Caco-2 (cell line): Measurements from ENCODE around the gene TUBAL3. TPM values are rescaled to one million over a fixed set of nuclear protein-coding genes. Genes with fewer than 3 reads are reported as not detected.

ENCODE experiments used
- BruUV-seq: library from RNA; stranded (reverse); fragments of 400-500 nt; replicated peaks from 2 replicates; lab custom pipeline; 2021; lab: Mats Ljungman, UMichigan
- CTCF ChIA-PET: fragments of 300-600 bp; sonication (Branson Sonifier 250); formaldehyde crosslinking; loops from one replicate; lab custom pipeline; 2022; ENCODE audit warnings: antibody characterized with exemption; lab: Charles Lee
- POLR2A ChIA-PET: fragments of 300-600 bp; sonication (Branson Sonifier 250); formaldehyde crosslinking; loops from one replicate; lab custom pipeline; 2022; ENCODE audit warnings: antibody characterized with exemption; lab: Charles Lee
- DNase-seq, 2 experiments: peaks; one replicate each; pipeline versions ENCODE4 v3.0.0 to v3.0.0-alpha.2; 2020 to 2022
- H3K27me3 ChIP-seq: replicated peaks from 2 replicates; pipeline ENCODE4 v1.6.0; 2011; ENCODE audit warnings: low read length; ENCODE audit not compliant: control insufficient read depth, insufficient read depth
- H3K36me3 ChIP-seq: 2 replicates; pipeline ENCODE4 v1.5.1; 2011; ENCODE audit warnings: low read length; ENCODE audit not compliant: control insufficient read depth, insufficient read depth
- H3K4me1 ChIP-seq: fragments of 250-450 bp; sonication (Bioruptor Pico); 2 replicates; pipeline ENCODE4 v1.5.1; 2020; ENCODE audit warnings: mild to moderate bottlenecking
- H3K4me3 ChIP-seq: 2 replicates; pipeline ENCODE4 v1.5.1; 2011; ENCODE audit warnings: low read depth, mild to moderate bottlenecking, control low read depth, low read length
- H3K9me3 ChIP-seq: fragments of 250-450 bp; sonication (Bioruptor Pico); 2 replicates; pipeline ENCODE4 v1.5.1; 2020; ENCODE audit warnings: mild to moderate bottlenecking, moderate library complexity
- H3K27ac Mint-ChIP-seq: one replicate; pipeline ENCODE4 v1.8.0; 2022; ENCODE audit warnings: mixed read lengths; ENCODE audit not compliant: unreplicated experiment
- H3K27me3 Mint-ChIP-seq: one replicate; pipeline ENCODE4 v1.8.0; 2022; ENCODE audit warnings: mixed read lengths; ENCODE audit not compliant: insufficient read depth, unreplicated experiment
- H3K36me3 Mint-ChIP-seq: one replicate; pipeline ENCODE4 v1.8.0; 2022; ENCODE audit warnings: mild to moderate bottlenecking, mixed read lengths; ENCODE audit not compliant: insufficient read depth, unreplicated experiment
- H3K4me1 Mint-ChIP-seq: one replicate; pipeline ENCODE4 v1.8.0; 2022; ENCODE audit warnings: low read depth, mixed read lengths; ENCODE audit not compliant: unreplicated experiment
- H3K4me3 Mint-ChIP-seq: one replicate; pipeline ENCODE4 v1.8.0; 2022; ENCODE audit warnings: mild to moderate bottlenecking, moderate library complexity, mixed read lengths; ENCODE audit not compliant: unreplicated experiment
- H3K9me3 Mint-ChIP-seq: one replicate; pipeline ENCODE4 v1.8.0; 2022; ENCODE audit warnings: mixed read lengths; ENCODE audit not compliant: unreplicated experiment
- CTCF ChIP-seq, 2 experiments: fragments of 200-600 bp in 1 of 2; IDR thresholded peaks; 1 replicate in 1 of 2; 2 replicates in 1 of 2; pipeline versions ENCODE4 v1.5.1 to v1.8.0; 2011 to 2022; ENCODE audit warnings: antibody characterized with exemption in 1 of 2, control low read depth in 1 of 2, inconsistent platforms in 1 of 2, low read depth in 1 of 2, low read length in 1 of 2, mild to moderate bottlenecking in 1 of 2, moderate library complexity in 1 of 2; ENCODE audit not compliant: insufficient read depth in 1 of 2, severe bottlenecking in 1 of 2, unreplicated experiment in 1 of 2
- intact Hi-C: fragments of 100-400 bp; cut with micrococcal nuclease; formaldehyde crosslinking; loops from one replicate; pipeline ENCODE4 v1.10.0; 2022; ENCODE audit not compliant: unreplicated experiment
- total RNA-seq: library from RNA; stranded (reverse); gene quantifications from 2 replicates; pipeline ENCODE4 v1.2.3, GENCODE V29; 2022

TUBAL3 gene
- total RNA-seq, 1 experiment from 2014 or later: 0.39 TPM

DNA sequence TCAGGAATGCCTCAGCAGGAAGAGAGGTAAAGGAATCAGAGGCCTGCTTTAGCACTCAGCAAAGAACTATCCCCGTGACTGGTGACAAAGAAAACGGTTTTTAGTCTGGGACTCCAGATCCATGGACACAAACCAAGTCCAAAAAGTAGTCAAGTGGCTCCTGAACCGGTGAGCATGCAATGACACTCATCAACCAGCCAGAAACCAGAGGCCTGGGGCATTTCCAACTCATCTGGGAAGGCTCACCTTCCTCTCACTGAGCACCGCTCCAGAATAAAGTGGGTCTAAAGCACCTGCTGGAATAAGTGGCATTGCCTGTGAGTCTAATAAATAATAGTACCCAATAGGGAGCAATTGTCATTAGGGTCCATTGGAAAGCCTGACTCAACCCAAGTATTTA, 57.7 kb downstream of the TUBAL3 start:
- BruUV-seq: no TSS peak
- no peak overlapping the region for H3K27ac Mint-ChIP-seq
- H3K4me3 ChIP-seq: no peak overlapping the region
- H3K4me1 ChIP-seq: no peaks in the 10 kb centered on the region
- TF ChIP-seq CTCF (IDR thresholded peaks at IDR 0.05; ENCODE audit: insufficient read depth in 1 of 2, low read depth in 1 of 2, low read length in 1 of 2, severe bottlenecking in 1 of 2, unreplicated experiment in 1 of 2): no peak
- intact Hi-C loops: no loop called here
- H3K36me3 ChIP-seq: no peaks in the 10 kb centered on the region
- no peaks in the 10 kb centered on the region for H3K4me1 Mint-ChIP-seq
- H3K27me3 Mint-ChIP-seq: peaks cover 9% of the 10 kb centered on the region
- H3K27me3 ChIP-seq: no peaks in the 10 kb centered on the region; the same call in 1 of the 2 replicates
- no peak overlapping the region for H3K4me3 Mint-ChIP-seq
- no peaks in the 10 kb centered on the region for H3K36me3 Mint-ChIP-seq
- CTCF ChIA-PET: no interaction called here
- DNase-seq: no peak
- no peaks in the 10 kb centered on the region; the same call in 1 of the 2 replicates for H3K9me3 ChIP-seq
- POLR2A ChIA-PET: no interaction called here
- no peaks in the 10 kb centered on the region for H3K9me3 Mint-ChIP-seq

GRCh38 chr10:5344746-5345145, 59.9 kb downstream of the TUBAL3 start:
- no peaks in the 10 kb centered on the region; the same call in 1 of the 2 replicates for H3K27me3 ChIP-seq
- POLR2A ChIA-PET: no interaction called here
- TF ChIP-seq CTCF (IDR thresholded peaks at IDR 0.05; ENCODE audit: insufficient read depth in 1 of 2, low read depth in 1 of 2, low read length in 1 of 2, severe bottlenecking in 1 of 2, unreplicated experiment in 1 of 2): no peak
- no peaks in the 10 kb centered on the region for H3K4me1 ChIP-seq
- no TSS peak for BruUV-seq
- Mint-ChIP-seq H3K9me3 (no peaks in the 10 kb centered on the region), H3K27ac (no peak overlapping the region), H3K36me3 (no peaks in the 10 kb centered on the region), H3K27me3 (peaks cover 6% of the 10 kb centered on the region), H3K4me1 (no peaks in the 10 kb centered on the region), H3K4me3 (no peak overlapping the region)
- H3K4me3 ChIP-seq: no peak overlapping the region
- CTCF ChIA-PET: no interaction called here
- H3K36me3 ChIP-seq: no peaks in the 10 kb centered on the region
- no peak for DNase-seq
- no peaks in the 10 kb centered on the region; the same call in 1 of the 2 replicates for H3K9me3 ChIP-seq
- intact Hi-C loops: no loop called here

DNA sequence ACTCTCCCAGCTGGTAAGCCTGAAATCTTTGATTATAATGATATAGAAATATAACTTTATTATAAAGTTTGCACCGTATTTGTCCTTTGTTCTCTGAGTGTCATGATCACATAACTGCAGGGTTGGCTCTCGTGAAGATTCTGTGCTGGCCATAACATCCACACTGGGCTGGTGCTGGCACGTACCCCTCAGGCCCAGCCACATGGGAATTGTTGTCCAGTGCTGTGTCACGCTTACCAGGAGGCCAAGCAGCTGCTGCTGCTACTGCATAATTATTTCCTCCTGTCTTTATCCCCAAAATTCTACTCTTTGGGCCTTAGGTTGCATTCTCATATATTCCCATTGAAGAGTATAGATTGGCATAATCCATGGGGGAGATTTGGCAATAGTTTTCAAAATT, 60.6 kb downstream of the TUBAL3 start:
- intact Hi-C loops: no loop called here
- no peak for TF ChIP-seq CTCF (IDR thresholded peaks at IDR 0.05; ENCODE audit: insufficient read depth in 1 of 2, low read depth in 1 of 2, low read length in 1 of 2, severe bottlenecking in 1 of 2, unreplicated experiment in 1 of 2)
- no peaks in the 10 kb centered on the region for H3K36me3 ChIP-seq
- CTCF ChIA-PET: no interaction called here
- DNase-seq: no peak
- no TSS peak for BruUV-seq
- no peaks in the 10 kb centered on the region; the same call in 1 of the 2 replicates for H3K27me3 ChIP-seq
- no peak overlapping the region for H3K4me3 ChIP-seq
- H3K27me3 Mint-ChIP-seq: peaks cover 3% of the 10 kb centered on the region
- H3K4me1 ChIP-seq: no peaks in the 10 kb centered on the region
- POLR2A ChIA-PET: no interaction called here
- H3K4me1 Mint-ChIP-seq: no peaks in the 10 kb centered on the region
- H3K4me3 Mint-ChIP-seq: no peak overlapping the region
- no peak overlapping the region for H3K27ac Mint-ChIP-seq
- H3K9me3 ChIP-seq: no peaks in the 10 kb centered on the region; the same call in 1 of the 2 replicates
- no peaks in the 10 kb centered on the region for H3K9me3 Mint-ChIP-seq
- no peaks in the 10 kb centered on the region for H3K36me3 Mint-ChIP-seq
